ENCODE data around the gene USP44.

Gene USP44

GRCh38 chr12:95582230-95583058 lies 31.2 kb upstream of the USP44 start:
- peak; percentile 58 for TF ChIP-seq CTCF (IDR thresholded peaks at IDR 0.05)

GRCh38 chr12:95577820-95578219 lies 26.5 kb upstream of the USP44 start:
- TF ChIP-seq CTCF (IDR thresholded peaks at IDR 0.05): no peak

GRCh38 chr12:95574799-95575452 lies 23.6 kb upstream of the USP44 start:
- TF ChIP-seq CTCF (IDR thresholded peaks at IDR 0.05): peak; percentile 71; the same call in 1 of the 2 replicates

- no peak for TF ChIP-seq CTCF (IDR thresholded peaks at IDR 0.05)
These were observed 22.8 kb upstream of the USP44 start for GRCh38 chr12:95573951-95574576.

- no peak for TF ChIP-seq CTCF (IDR thresholded peaks at IDR 0.05)
These were observed 20.1 kb upstream of the USP44 start for GRCh38 chr12:95571369-95571768.

GRCh38 chr12:95557625-95558024 lies 6.3 kb upstream of the USP44 start:
- no peak for TF ChIP-seq CTCF (IDR thresholded peaks at IDR 0.05)

GRCh38 chr12:95554532-95555071 lies 3.3 kb upstream of the USP44 start:
- no peak for TF ChIP-seq CTCF (IDR thresholded peaks at IDR 0.05)

Data from LNCAP (cell line).